ENCODE measurements around the gene PHKB. TPM values are rescaled to one million over a fixed set of nuclear protein-coding genes. Genes with fewer than 3 reads are reported as not detected.
"Not testable (repeated sequence)": the region's sequence is repeated elsewhere in the genome, so short reads cannot be mapped to it uniquely, and the experiment has no call there.

The PHKB gene
- total RNA-seq, 3 donors from 2014 or later, result 12.7 to 17.2 (median 13.0) TPM

- Mint-ChIP-seq H3K4me3 (peak overlapping the region; percentile 98), H3K36me3 (ENCODE audit: insufficient read depth) (peaks cover 9% of the 10 kb centered on the region), H3K9me3 (no peaks in the 10 kb centered on the region), H3K27me3 (ENCODE audit: low read depth) (no peaks in the 10 kb centered on the region), H3K4me1 (ENCODE audit: low read depth) (peaks cover 63% of the 10 kb centered on the region)
- DNase-seq (no peak), ATAC-seq (peak; percentile 5 to 12)
These were observed 601 bp downstream of the PHKB start for GRCh38 chr16:47461598-47462266.

- no peaks in the 10 kb centered on the region for H3K27me3 Mint-ChIP-seq (ENCODE audit: low read depth)
- no peak for DNase-seq
- H3K36me3 Mint-ChIP-seq (ENCODE audit: insufficient read depth), result no peaks in the 10 kb centered on the region
- ATAC-seq, result no peak
- H3K4me1 Mint-ChIP-seq (ENCODE audit: low read depth), result peaks cover 50% of the 10 kb centered on the region
- no peaks in the 10 kb centered on the region for H3K9me3 Mint-ChIP-seq
- no peak overlapping the region for H3K4me3 Mint-ChIP-seq
These were observed 2.9 kb downstream of the PHKB start for GRCh38 chr16:47463771-47464624.

- H3K4me3 Mint-ChIP-seq, result no peak overlapping the region
- peaks cover 5% of the 10 kb centered on the region for H3K36me3 Mint-ChIP-seq (ENCODE audit: insufficient read depth)
- DNase-seq (no peak), ATAC-seq (no peak)
- peaks cover 37% of the 10 kb centered on the region for H3K4me1 Mint-ChIP-seq (ENCODE audit: low read depth)
- no peaks in the 10 kb centered on the region for H3K27me3 Mint-ChIP-seq (ENCODE audit: low read depth)
- H3K9me3 Mint-ChIP-seq, result no peaks in the 10 kb centered on the region
These were observed 4.9 kb downstream of the PHKB start for GRCh38 chr16:47465919-47466630.

DNA sequence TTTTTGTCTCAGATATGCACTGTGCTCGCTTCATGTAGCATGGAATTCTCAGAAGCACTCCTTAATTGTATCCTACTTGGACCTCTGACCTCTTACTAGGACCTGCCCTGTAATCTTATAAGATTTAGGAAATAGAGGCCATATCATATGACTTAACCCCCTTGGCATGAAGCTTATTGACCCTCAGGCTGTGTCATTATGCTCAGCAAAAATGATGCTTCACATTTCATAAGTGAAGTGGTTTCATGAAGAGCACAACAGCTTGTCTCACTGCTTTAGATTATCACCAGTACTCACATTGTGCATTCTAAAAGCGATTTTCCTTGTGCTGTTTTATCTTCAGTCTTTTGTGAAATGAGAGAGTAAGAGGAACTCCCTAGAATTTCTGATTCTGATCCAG, 6.4 kb downstream of the PHKB start:
- no peak for ATAC-seq
- Mint-ChIP-seq H3K36me3 (ENCODE audit: insufficient read depth) (peaks cover 5% of the 10 kb centered on the region), H3K9me3 (no peaks in the 10 kb centered on the region), H3K27me3 (ENCODE audit: low read depth) (no peaks in the 10 kb centered on the region), H3K4me1 (ENCODE audit: low read depth) (peaks cover 30% of the 10 kb centered on the region), H3K4me3 (no peak overlapping the region)
- DNase-seq, result no peak

GRCh38 chr16:47468070-47468689, 7.0 kb downstream of the PHKB start:
- H3K4me3 Mint-ChIP-seq, result not testable (repeated sequence)

DNA sequence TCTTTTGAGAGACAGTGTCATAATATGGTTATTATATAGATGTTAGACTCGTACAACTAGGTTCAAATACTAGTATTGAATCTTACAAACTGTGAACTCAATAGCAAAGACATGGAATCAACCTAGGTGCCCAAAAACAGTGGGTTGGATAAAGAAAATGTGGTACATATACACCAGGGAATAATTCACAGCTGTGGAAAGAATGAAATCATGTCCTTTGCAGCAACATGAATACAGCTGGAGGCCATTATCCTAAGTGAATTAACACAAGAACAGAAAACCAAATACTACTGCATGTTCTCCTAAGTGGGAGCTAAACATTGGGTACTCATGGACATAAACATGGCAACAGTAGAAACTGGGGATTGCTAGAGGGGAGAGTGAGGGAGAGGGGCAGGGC, 8.1 kb downstream of the PHKB start:
- H3K27me3 Mint-ChIP-seq (ENCODE audit: low read depth), result no peaks in the 10 kb centered on the region
- H3K4me1 Mint-ChIP-seq (ENCODE audit: low read depth), result peaks cover 15% of the 10 kb centered on the region
- H3K36me3 Mint-ChIP-seq (ENCODE audit: insufficient read depth), result peaks cover 5% of the 10 kb centered on the region
- no peaks in the 10 kb centered on the region for H3K9me3 Mint-ChIP-seq
- DNase-seq, result no peak
- no peak overlapping the region for H3K4me3 Mint-ChIP-seq
- no peak for ATAC-seq

More at GRCh38 chr16:47468070-47468689, 7.0 kb downstream of the PHKB start:
- ATAC-seq; H3K9me3 Mint-ChIP-seq; H3K36me3 Mint-ChIP-seq (ENCODE audit: insufficient read depth); DNase-seq; H3K27me3 Mint-ChIP-seq (ENCODE audit: low read depth): not testable (repeated sequence)
- H3K4me1 Mint-ChIP-seq (ENCODE audit: low read depth), result peaks cover 24% of the 10 kb centered on the region

DNA sequence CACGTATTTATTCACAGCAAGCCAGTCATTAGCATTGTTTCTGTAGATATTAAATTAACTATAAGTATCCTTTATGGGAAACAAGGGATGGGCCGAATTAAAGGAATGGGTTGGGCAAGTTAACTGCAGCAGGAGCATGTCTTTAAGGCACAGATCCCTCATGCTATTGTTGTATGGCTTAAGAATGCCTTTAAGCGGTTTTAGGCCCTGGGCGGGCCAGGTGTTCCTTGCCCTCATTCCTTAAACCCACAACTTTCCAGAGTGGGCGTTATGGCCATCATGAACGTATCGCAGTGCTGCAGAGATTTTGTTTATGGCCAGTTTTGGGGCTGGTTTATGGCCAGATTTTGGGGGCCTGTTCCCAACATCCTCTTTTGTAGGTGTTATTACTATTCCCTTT, 9.1 kb downstream of the PHKB start:
- no peak for DNase-seq
- peaks cover 13% of the 10 kb centered on the region for H3K4me1 Mint-ChIP-seq (ENCODE audit: low read depth)
- H3K36me3 Mint-ChIP-seq (ENCODE audit: insufficient read depth), result peaks cover 9% of the 10 kb centered on the region
- no peaks in the 10 kb centered on the region for H3K9me3 Mint-ChIP-seq
- no peak for ATAC-seq
- H3K27me3 Mint-ChIP-seq (ENCODE audit: low read depth), result no peaks in the 10 kb centered on the region
- no peak overlapping the region for H3K4me3 Mint-ChIP-seq

GRCh38 chr16:47470810-47471209, 9.7 kb downstream of the PHKB start:
- ATAC-seq, result no peak
- Mint-ChIP-seq H3K27me3 (ENCODE audit: low read depth) (no peaks in the 10 kb centered on the region), H3K9me3 (no peaks in the 10 kb centered on the region), H3K36me3 (ENCODE audit: insufficient read depth) (peaks cover 12% of the 10 kb centered on the region), H3K4me3 (no peak overlapping the region), H3K4me1 (ENCODE audit: low read depth) (peaks cover 7% of the 10 kb centered on the region)
- DNase-seq, result no peak

DNA sequence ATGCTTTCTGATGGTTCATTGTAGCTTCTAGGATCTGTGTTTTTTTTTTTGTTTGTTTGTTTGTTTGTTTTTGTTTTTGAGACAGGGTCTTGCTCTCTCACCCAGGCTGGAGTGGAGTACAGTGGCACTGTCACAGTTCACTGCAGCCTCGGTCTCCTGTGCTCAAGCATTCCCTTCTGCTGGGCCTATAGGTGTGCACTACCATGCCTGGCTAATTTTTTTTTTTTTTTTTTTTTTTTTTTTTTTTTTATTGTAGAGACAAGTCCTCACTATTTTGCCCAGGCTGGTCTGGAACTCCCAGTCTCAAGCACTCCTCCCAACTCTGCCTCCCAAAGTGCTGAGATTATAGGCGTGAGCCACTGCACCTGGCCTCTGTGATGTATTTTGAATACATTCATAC, 11.9 kb downstream of the PHKB start:
- H3K4me1 Mint-ChIP-seq (ENCODE audit: low read depth), result not testable (repeated sequence)

DNA sequence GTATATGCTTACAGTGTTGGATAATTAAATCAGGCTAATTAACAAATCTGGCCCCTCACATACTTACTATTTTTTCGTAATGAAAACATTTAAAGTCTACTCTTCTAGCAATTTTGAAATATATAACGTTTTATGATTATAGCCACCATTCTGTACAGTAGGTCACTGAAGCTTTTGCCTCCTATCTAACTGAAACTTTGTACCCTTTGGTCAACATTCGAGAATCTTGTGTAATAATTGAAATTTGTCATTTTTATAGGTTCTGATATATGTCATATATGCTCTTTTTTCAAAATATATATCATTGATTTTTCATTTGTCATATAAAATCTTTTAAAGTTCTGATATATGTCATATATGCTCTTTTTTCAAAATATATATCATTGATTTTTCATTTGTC, 12.7 kb downstream of the PHKB start:
- H3K4me3 Mint-ChIP-seq, result no peak overlapping the region
- no peak for ATAC-seq
- no peak for DNase-seq
- H3K9me3 Mint-ChIP-seq, result no peaks in the 10 kb centered on the region
- H3K36me3 Mint-ChIP-seq (ENCODE audit: insufficient read depth), result peaks cover 13% of the 10 kb centered on the region
- no peaks in the 10 kb centered on the region for H3K27me3 Mint-ChIP-seq (ENCODE audit: low read depth)
- peaks cover 5% of the 10 kb centered on the region for H3K4me1 Mint-ChIP-seq (ENCODE audit: low read depth)

More for the DNA sequence above, 11.9 kb downstream of the PHKB start:
- ATAC-seq; H3K27me3 Mint-ChIP-seq (ENCODE audit: low read depth); H3K9me3 Mint-ChIP-seq; H3K4me3 Mint-ChIP-seq; DNase-seq: not testable (repeated sequence)
- H3K36me3 Mint-ChIP-seq (ENCODE audit: insufficient read depth), result peaks cover 13% of the 10 kb centered on the region

DNA sequence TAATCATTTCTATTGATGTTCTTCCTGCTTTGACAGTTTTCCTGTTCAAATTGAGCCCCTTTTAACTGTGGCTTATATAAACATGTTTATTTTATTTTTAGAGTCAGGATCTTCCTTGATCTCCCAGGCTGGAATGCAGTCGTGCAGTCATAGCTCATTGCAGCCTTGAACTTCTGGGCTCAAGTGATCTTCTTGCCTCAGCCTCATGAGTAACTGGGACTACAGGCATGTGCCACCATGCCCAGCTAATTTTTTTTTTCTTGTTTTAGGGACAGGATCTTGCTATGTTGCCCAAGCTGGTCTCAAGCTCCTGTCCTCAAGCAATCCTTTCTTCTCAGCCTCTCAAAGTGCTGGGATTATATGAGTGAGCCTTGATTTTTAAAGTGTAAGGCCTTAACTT, 14.7 kb downstream of the PHKB start:
- Mint-ChIP-seq H3K4me1 (ENCODE audit: low read depth) (peaks cover 14% of the 10 kb centered on the region), H3K4me3 (no peak overlapping the region), H3K9me3 (no peaks in the 10 kb centered on the region), H3K27me3 (ENCODE audit: low read depth) (no peaks in the 10 kb centered on the region), H3K36me3 (ENCODE audit: insufficient read depth) (peaks cover 15% of the 10 kb centered on the region)
- DNase-seq, result no peak
- ATAC-seq, result no peak

GRCh38 chr16:47476654-47477345, 15.7 kb downstream of the PHKB start:
- ATAC-seq (no peak), DNase-seq (no peak)
- Mint-ChIP-seq H3K4me3 (no peak overlapping the region), H3K4me1 (ENCODE audit: low read depth) (peaks cover 24% of the 10 kb centered on the region), H3K27me3 (ENCODE audit: low read depth) (no peaks in the 10 kb centered on the region), H3K36me3 (ENCODE audit: insufficient read depth) (peaks cover 13% of the 10 kb centered on the region), H3K9me3 (no peaks in the 10 kb centered on the region)

DNA sequence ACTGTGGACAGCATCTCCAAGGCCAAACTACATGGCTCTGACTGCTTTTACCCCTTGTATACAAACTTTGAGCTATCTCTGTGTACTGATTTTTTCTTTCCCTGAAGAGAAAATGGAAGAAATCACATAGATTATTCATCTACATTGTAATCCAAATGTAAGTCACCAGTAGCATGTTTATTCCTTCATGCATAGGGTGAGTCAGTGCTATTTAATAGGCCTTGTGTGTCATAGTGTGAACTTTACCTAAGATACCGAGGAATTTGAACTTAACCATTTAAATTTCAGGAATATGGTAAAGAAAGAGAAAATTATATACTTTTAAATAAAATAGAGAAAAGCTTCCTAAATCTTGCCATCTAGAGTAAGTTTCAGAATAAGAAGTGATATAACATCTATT, 16.5 kb downstream of the PHKB start:
- DNase-seq (no peak), ATAC-seq (no peak)
- Mint-ChIP-seq H3K9me3 (no peaks in the 10 kb centered on the region), H3K27me3 (ENCODE audit: low read depth) (no peaks in the 10 kb centered on the region), H3K36me3 (ENCODE audit: insufficient read depth) (peaks cover 13% of the 10 kb centered on the region), H3K4me3 (no peak overlapping the region), H3K4me1 (ENCODE audit: low read depth) (peaks cover 26% of the 10 kb centered on the region)

GRCh38 chr16:47480410-47480809, 19.3 kb downstream of the PHKB start:
- peaks cover 33% of the 10 kb centered on the region for H3K4me1 Mint-ChIP-seq (ENCODE audit: low read depth)
- H3K27me3 Mint-ChIP-seq (ENCODE audit: low read depth), result no peaks in the 10 kb centered on the region
- no peak overlapping the region for H3K4me3 Mint-ChIP-seq
- DNase-seq (no peak), ATAC-seq (no peak)
- no peaks in the 10 kb centered on the region for H3K9me3 Mint-ChIP-seq
- H3K36me3 Mint-ChIP-seq (ENCODE audit: insufficient read depth), result peaks cover 10% of the 10 kb centered on the region

Data from activated T-cell treated with anti-CD3 and anti-CD28 coated beads, Interleukin-2, amount 50 U/mL, for 4 hours (primary cell).